Measurements from ENCODE around the gene KATNB1. TPM values are rescaled to one million over a fixed set of nuclear protein-coding genes. Genes with fewer than 3 reads are reported as not detected.

The KATNB1 gene
- total RNA-seq, 1 experiment from 2014 or later = 32.2 TPM

DNA sequence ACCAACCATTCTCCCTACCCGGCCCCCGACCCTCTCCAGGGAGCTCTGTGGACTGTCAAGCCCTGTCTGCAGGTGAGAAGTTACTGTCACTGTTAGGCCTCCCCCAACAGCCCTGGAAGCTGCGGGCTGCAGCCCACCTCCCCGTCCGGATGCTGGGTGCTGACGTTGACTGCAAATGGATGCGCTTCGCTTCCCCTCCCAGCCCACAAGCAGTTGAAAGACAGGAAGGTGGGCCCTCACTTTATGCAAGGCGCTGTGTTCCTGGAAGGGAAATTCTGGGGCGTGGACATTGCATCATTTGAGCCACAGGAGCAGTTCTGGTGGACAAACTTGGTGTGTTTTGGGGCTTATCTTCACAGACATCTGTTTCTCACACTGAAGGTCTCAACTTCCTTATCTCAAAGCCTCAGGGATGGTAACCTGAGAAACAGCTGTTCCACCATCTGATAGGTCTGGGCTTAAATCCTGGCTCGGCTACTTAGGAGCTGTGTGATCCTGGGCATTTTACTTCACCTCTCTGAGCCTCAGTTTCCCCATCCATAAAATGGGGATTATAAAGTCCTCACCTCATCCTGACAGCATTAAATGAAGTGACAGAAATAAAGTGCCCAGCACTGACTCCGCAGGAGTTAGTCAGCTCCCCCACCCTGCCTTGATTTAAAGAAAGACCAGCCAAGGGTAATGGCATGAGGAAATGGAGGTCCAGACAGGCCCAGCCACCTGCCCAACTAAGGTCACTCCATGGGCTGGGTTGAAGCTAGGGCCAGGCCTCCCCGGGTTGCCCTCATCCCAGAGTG lies 45.6 kb upstream of the KATNB1 start:
- no peaks in the 10 kb centered on the region for H4K20me1 ChIP-seq (ENCODE audit: insufficient read depth)
- intact Hi-C loops (cut with micrococcal nuclease) = no loop called here
- H3K79me2 ChIP-seq (ENCODE audit: insufficient read depth, low read length) = no peaks in the 10 kb centered on the region
- no peak overlapping the region for H3K9ac ChIP-seq (ENCODE audit: low read length)
- ChIA-PET CTCF (no interaction called here), POLR2A (no interaction called here), RAD21 (ENCODE audit: low non-redundant PET in 1 of 2, low total read pairs in 2 of 2, uncharacterized antibody in 2 of 2, unreplicated experiment in 2 of 2) (no interaction called here)
- no peaks in the 10 kb centered on the region for H3K9me3 ChIP-seq (ENCODE audit: control insufficient read depth in 1 of 2, insufficient read depth in 1 of 2, low read depth in 1 of 2, low read length in 2 of 2)
- peaks cover 0 to 4% of the 10 kb centered on the region in 2 experiments; a peak in 1 of 4 replicates for H3K4me1 ChIP-seq (ENCODE audit: control insufficient read depth in 1 of 2, insufficient read depth in 2 of 2, low read length in 2 of 2)
- H3K9me2 ChIP-seq (ENCODE audit: insufficient read depth) = no peaks in the 10 kb centered on the region
- no peak for DNase-seq (ENCODE audit: low read depth, low spot score)
- no peak for ATAC-seq
- TF ChIP-seq ZNF274 (IDR thresholded peaks at IDR 0.05; ENCODE audit: low read depth, low read length) (no peak), CBX3 (IDR thresholded peaks at IDR 0.05; ENCODE audit: low read depth) (no peak), EZH2 (IDR thresholded peaks at IDR 0.05) (no peak), CEBPB (IDR thresholded peaks at IDR 0.05; ENCODE audit: low read depth) (no peak), SIN3A (IDR thresholded peaks at IDR 0.05; ENCODE audit: low read depth) (no peak), YY1 (IDR thresholded peaks at IDR 0.05; ENCODE audit: extremely low read depth, insufficient replicate concordance, low read depth, low read length) (no peak), SRF (IDR thresholded peaks at IDR 0.05; ENCODE audit: low read depth) (no peak), EGR1 (IDR thresholded peaks at IDR 0.05; ENCODE audit: low read depth) (no peak), ELF1 (IDR thresholded peaks at IDR 0.05; ENCODE audit: borderline replicate concordance, low read depth) (no peak), MAX (IDR thresholded peaks at IDR 0.05) (no peak), POLR2A (IDR thresholded peaks at IDR 0.05; ENCODE audit: borderline replicate concordance, extremely low read depth, insufficient read depth, insufficient read length) (no peak), FOSL1 (IDR thresholded peaks at IDR 0.05; ENCODE audit: low read depth) (no peak), SP1 (IDR thresholded peaks at IDR 0.05; ENCODE audit: low read depth) (no peak)
- TF ChIP-seq, protein P1, sequence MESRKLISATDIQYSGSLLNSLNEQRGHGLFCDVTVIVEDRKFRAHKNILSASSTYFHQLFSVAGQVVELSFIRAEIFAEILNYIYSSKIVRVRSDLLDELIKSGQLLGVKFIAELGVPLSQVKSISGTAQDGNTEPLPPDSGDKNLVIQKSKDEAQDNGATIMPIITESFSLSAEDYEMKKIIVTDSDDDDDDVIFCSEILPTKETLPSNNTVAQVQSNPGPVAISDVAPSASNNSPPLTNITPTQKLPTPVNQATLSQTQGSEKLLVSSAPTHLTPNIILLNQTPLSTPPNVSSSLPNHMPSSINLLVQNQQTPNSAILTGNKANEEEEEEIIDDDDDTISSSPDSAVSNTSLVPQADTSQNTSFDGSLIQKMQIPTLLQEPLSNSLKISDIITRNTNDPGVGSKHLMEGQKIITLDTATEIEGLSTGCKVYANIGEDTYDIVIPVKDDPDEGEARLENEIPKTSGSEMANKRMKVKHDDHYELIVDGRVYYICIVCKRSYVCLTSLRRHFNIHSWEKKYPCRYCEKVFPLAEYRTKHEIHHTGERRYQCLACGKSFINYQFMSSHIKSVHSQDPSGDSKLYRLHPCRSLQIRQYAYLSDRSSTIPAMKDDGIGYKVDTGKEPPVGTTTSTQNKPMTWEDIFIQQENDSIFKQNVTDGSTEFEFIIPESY (IDR thresholded peaks at IDR 0.05; ENCODE audit: extremely low read depth, insufficient replicate concordance, low read length) = no peak
- H3K4me3 ChIP-seq (replicated peaks in 1 of 2; ENCODE audit: low read depth in 1 of 2, low read length in 2 of 2) = no peak overlapping the region
- no TSS peak for BruUV-seq (replicated peaks)
- no peak overlapping the region for H2AFZ ChIP-seq (ENCODE audit: low read depth, low read length, poor library complexity, severe bottlenecking)
- H3K27ac ChIP-seq (ENCODE audit: low read depth, low read length) = no peak overlapping the region
- no peaks in the 10 kb centered on the region for H3K27me3 ChIP-seq (ENCODE audit: insufficient read depth, low read length)
- H3K4me2 ChIP-seq (ENCODE audit: low read length) = no peak overlapping the region
- no peaks in the 10 kb centered on the region for H3K36me3 ChIP-seq (ENCODE audit: control insufficient read depth in 1 of 2, insufficient read depth in 2 of 2, low read length in 2 of 2)
